Stimulated activated CD4-positive, alpha-beta T cell treated with anti-CD3 and anti-CD28 coated beads, TNF-alpha, amount 100 ng/mL, for 4 hours (primary cell): ENCODE measurements around the gene ECHS1.
"Not testable (repeated sequence)": the region's sequence is repeated elsewhere in the genome, so short reads cannot be mapped to it uniquely, and the experiment has no call there.

Experiments
- DNase-seq, 3 experiments: peaks; one replicate each; pipeline ENCODE4 v3.0.0-alpha.2; 2020; ENCODE audit warnings: low read depth in 3 of 3

The ECHS1 gene

GRCh38 chr10:133324857-133325260 is 48.3 kb downstream of the ECHS1 start:
- DNase-seq: no peak

DNA sequence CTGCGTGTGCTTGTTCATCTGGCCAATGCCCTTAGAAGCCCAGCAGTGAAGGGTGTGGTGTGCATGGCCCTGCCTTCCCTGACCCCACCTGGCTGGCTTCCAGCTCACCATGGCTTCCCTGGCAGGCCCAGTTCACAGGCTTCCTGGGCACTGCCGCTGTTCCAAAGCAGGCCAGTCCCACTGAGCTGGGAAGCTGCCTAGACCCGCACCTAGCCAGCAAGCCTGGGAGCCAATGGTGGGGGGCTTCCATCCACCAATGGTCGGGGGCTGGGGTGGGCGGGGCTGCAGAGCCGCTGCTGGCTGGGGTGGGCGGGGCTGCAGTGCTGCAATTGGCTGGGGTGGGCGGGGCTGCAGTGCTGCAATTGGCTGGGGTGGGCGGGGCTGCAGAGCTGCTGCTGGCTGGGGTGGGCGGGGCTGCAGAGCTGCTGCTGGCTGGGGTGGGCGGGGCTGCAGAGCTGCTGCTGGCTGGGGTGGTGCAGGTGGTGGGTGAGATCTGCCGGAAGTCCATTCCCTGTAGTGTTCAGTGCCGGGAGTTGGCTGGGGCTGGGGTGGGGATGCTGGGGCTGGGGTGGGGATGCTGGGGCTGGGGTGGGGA is 48.9 kb downstream of the ECHS1 start:
- peak in 2 of 3 experiments; percentile 43 for DNase-seq

DNA sequence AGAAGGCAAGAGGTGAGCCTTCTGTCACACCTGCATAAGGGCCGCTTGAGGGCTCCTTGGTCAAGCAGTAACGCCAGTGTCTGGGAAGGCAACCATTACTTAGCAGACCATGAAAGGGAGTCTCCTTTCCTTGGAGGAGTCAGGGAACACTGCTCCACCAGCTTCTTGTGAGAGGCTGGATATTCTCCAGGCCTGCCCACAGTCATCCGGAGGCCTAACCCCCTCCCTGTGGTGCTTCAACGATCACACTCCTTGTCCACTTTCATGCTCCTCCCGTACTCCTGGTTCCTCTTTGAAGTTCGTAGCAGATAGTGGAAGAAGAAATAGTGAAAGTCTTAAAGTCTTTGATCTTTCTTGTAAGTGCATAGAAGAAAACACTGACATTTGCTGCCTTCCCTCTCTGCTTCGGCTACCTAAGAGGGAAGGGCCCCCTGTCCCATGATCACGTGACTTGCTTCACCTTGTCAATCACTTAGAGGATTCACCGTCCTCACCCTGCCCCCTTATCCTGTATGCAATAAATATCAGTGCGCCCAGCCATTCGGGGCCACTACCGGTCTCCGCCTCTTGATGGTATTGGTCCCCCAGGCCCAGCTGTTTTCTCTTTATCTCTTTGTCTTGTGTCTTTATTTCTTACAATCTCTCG is 51.0 kb downstream of the ECHS1 start:
- not testable (repeated sequence) for DNase-seq

GRCh38 chr10:133320852-133321422 is 52.2 kb downstream of the ECHS1 start:
- not testable (repeated sequence) for DNase-seq

- peak in 2 of 3 experiments; percentile 35 to 42 for DNase-seq
Measured at GRCh38 chr10:133318494-133319127, 54.5 kb downstream of the ECHS1 start.

- no peak for DNase-seq
Measured at GRCh38 chr10:133316732-133317131, 56.4 kb downstream of the ECHS1 start.

GRCh38 chr10:133316266-133316665 is 56.9 kb downstream of the ECHS1 start:
- DNase-seq: no peak

- no peak for DNase-seq
Measured at GRCh38 chr10:133315847-133316246, 57.3 kb downstream of the ECHS1 start.

- no peak for DNase-seq
Measured at GRCh38 chr10:133314911-133315310, 58.2 kb downstream of the ECHS1 start.

DNA sequence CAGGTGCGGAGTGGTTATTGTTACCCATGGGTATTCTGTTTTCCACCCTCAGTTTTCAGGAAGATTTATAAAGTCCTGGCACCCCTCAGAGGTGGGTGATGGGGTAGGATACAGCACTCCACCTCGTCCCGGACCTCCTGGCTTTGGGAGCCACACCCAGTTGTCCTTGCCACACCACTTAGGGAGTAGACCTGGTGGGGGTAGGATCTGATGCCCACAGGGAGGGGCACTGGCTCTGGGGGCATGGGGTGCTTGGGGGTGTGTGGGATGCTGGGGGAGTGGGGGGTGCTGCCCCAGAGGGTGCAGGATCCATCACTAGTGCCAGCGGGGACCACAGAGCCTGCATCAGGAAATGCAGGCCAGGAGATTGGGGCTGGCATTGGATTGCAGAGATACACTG is 60.0 kb downstream of the ECHS1 start:
- DNase-seq: no peak

DNA sequence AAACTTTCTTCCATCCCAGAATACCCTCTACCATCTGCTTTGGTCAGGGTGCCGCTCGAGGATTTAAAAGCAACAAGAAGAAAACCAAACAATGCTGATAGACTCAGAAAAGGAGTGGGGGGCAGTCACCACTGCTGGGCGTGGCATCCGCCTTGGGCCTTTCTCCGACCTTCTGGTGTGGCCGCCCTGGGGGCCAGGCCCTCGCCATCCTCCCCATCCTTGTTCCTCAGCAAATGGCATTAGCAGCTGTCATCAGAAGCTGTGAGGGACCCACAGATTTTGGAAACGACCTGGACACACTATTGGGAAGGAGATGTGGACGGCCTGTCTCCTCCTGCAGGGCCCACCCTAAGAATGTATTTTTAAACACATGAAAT is 60.4 kb downstream of the ECHS1 start:
- DNase-seq: no peak
